Endothelial cell of umbilical vein (primary cell): ENCODE results near the gene KRTAP22-1.

ENCODE experiments used
- CTCF ChIP-seq, 2 donors: IDR thresholded peaks; 1 replicate in 1 of 2; 2 replicates in 1 of 2; pipeline ENCODE4 v1.5.1; 2011; ENCODE audit warnings: low read length in 2 of 2, mild to moderate bottlenecking in 2 of 2, moderate library complexity in 2 of 2, control low read depth in 1 of 2, inconsistent platforms in 1 of 2, low read depth in 1 of 2; ENCODE audit not compliant: insufficient read depth in 1 of 2; ENCODE audit errors: extremely low read depth in 1 of 2
- GATA2 ChIP-seq: IDR thresholded peaks from 2 replicates; pipeline ENCODE4 v1.7.0; 2011; ENCODE audit warnings: low read depth, mild to moderate bottlenecking, moderate library complexity, mixed read lengths, low read length; ENCODE audit not compliant: insufficient read length, insufficient read depth
- JUN ChIP-seq: IDR thresholded peaks from 2 replicates; pipeline ENCODE4 v1.6.1; 2011; ENCODE audit warnings: borderline replicate concordance, low read depth; ENCODE audit not compliant: insufficient read length, insufficient read depth
- MAX ChIP-seq: IDR thresholded peaks from 2 replicates; pipeline ENCODE4 v1.6.1; 2011; ENCODE audit not compliant: insufficient read depth, insufficient read length
- POLR2A ChIP-seq: IDR thresholded peaks from 2 replicates; pipeline ENCODE4 v1.6.1; 2012; ENCODE audit warnings: low read depth, mild to moderate bottlenecking, control low read depth, low read length
- POLR2AphosphoS5 ChIP-seq: IDR thresholded peaks from 2 replicates; pipeline ENCODE4 v1.6.1; 2012; ENCODE audit warnings: low read depth, mild to moderate bottlenecking, control low read depth, low read length, moderate library complexity; ENCODE audit not compliant: insufficient read depth

DNA sequence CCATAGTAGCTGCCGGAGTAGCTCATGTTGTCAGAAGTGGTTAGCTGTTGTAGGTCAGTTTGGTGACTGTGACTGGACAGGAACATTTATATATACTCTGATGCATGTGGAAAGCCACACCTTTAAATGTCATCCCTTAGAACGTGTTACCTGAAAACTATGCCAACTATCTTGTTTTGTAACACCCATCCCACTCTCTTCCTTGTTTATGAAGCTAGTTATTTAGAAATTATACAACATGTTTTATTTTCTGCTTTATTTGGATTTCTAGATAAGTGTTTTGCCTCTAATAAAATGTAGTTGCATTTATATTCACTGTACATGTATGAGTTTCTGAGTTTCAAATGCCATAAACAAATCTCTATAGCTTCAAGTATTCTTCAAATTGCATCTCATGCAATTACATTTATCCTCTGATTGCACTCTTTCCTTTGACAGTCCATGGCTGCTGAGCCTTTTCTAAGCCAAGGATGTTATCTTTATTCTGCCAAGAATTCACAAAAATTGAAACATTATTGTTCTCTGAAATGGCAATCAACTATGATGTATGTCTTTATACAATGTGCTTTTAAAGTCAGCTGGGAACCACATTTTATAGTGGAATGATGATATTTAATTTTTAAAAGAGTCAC, 39.5 kb upstream of the KRTAP22-1 start, which contains the start of gene KRTAP19-7:
- no peak for TF ChIP-seq CTCF (IDR thresholded peaks at IDR 0.05; ENCODE audit: extremely low read depth in 1 of 2, insufficient read depth in 1 of 2, low read depth in 1 of 2, low read length in 2 of 2)
- no peak for TF ChIP-seq JUN
- no peak for TF ChIP-seq MAX
- no peak for TF ChIP-seq POLR2A
- no peak for TF ChIP-seq POLR2AphosphoS5
- TF ChIP-seq GATA2: no peak
